Motor neuron (in vitro differentiated cells): ENCODE measurements around the gene ACOT13. TPM values are rescaled to one million over a fixed set of nuclear protein-coding genes. Genes with fewer than 3 reads are reported as not detected.
"Not testable (repeated sequence)": the region's sequence is repeated elsewhere in the genome, so short reads cannot be mapped to it uniquely, and the experiment has no call there.

Experiments used
- ATAC-seq, 8 experiments: fragments of 200-7000 bp; cut with Tn5 transposase; replicated peaks in 6 of 8; 2 replicates each; pipeline ENCODE4 v1.8.0; 2021; ENCODE audit warnings: mild to moderate bottlenecking in 8 of 8, moderate library complexity in 8 of 8
- H3K27ac ChIP-seq, 2 donors: fragments of 250-450 bp; sonication (Bioruptor Pico); 2 replicates each; pipeline ENCODE4 v1.9.0; 2021; ENCODE audit warnings: antibody characterized with exemption in 2 of 2, mild to moderate bottlenecking in 2 of 2, moderate library complexity in 1 of 2
- H3K4me1 ChIP-seq, 2 donors: fragments of 250-450 bp; sonication (Bioruptor Pico); replicated peaks in 1 of 2; 2 replicates each; pipeline ENCODE4 v1.6.1; 2021; ENCODE audit warnings: antibody characterized with exemption in 2 of 2, mild to moderate bottlenecking in 2 of 2, moderate library complexity in 1 of 2
- H3K4me3 ChIP-seq, 5 donors: fragments of 250-450 bp; sonication (Bioruptor Pico); 2 replicates each; pipeline ENCODE4 v1.9.0; 2021; ENCODE audit warnings: antibody characterized with exemption in 5 of 5, mild to moderate bottlenecking in 5 of 5, moderate library complexity in 4 of 5
- WGBS, 10 experiments: fragments of 450-650 bp; shearing (Covaris generic); methylation state at CpG; one replicate each; pipeline ENCODE4 v1.0.0; 2022; 5-methylcytosine and 5-hydroxymethylcytosine counted together
- in situ Hi-C, 9 experiments: fragments of 400-800 bp; cut with MboI; loops; one replicate each; pipeline ENCODE4 v1.15.0; 2021; ENCODE audit warnings: low sequenced_read_pairs in 9 of 9, low pct_unique_long_range_greater_than_20kb in 2 of 9; ENCODE audit not compliant: unreplicated experiment in 9 of 9
- total RNA-seq, 8 experiments: library from RNA; unstranded; fragments of 300-600 nt; gene quantifications; 2 replicates each; pipeline versions ENCODE4 v1.2.3 to v1.2.4, GENCODE V29; 2022

Gene ACOT13
- 10 to 100 TPM; 13.5 to 39.4 (median 18.2) TPM for total RNA-seq

DNA sequence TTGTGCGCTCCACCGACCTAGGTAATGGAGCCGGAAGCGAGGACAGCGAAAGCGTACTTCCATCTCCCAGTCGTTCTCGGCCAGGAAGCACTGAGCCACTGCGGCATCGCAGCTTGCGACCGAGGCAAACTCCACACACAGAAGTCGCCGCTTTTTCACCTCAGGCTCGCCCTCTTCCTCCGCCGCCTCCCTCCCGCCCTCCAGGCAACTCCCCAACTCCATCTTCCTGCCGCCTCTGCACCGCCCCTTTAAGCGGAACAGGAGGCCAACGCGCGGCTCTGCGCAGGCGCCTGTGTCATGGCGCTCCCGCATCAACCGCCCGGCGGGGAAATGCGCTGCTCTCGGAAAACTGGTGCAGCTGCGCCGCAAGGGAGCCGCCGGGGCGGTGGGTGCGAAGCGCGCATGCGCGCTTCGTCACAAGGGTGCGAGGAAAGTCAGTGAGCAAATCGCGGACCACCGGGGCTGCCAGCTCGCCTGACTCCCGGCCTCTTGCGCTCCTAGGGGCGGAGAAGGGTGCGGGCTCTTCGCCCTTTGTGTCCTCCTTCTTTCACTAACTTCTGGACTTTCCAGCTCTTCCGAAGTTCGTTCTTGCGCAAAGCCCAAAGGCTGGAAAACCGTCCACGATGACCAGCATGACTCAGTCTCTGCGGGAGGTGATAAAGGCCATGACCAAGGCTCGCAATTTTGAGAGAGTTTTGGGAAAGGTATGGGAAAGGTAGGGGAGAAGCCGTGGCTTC lies at the start of gene ACOT13, which contains the start of gene TDP2:
Gene ACOT13, plus strand, starts transcription at position 437 of the 737 bp plus-strand sequence. Its CDS starts 187 bp downstream, at position 624.
Gene TDP2, minus strand, starts transcription at position 259 of the 737 bp plus-strand sequence. Its CDS starts 37 bp downstream, at position 222.
- Histone ChIP-seq H3K4me1 (peaks cover 11 to 15% of the 10 kb centered on the region in 2 donors), H3K27ac (peak within 1 kb of the TSS; percentile 69), H3K4me3 (peak within 1 kb of the TSS; percentile 66 to 81 (median 76))
- peak; percentile 93 to 98 (median 98) for ATAC-seq
- in situ Hi-C loops = no loop called here
- 0 to 5% (median 1%) methylated on average over 5 to 36 of the region's 62 CpGs; no CpG with 5 or more reads in 2 of the 10 experiments for WGBS, 10 experiments

DNA sequence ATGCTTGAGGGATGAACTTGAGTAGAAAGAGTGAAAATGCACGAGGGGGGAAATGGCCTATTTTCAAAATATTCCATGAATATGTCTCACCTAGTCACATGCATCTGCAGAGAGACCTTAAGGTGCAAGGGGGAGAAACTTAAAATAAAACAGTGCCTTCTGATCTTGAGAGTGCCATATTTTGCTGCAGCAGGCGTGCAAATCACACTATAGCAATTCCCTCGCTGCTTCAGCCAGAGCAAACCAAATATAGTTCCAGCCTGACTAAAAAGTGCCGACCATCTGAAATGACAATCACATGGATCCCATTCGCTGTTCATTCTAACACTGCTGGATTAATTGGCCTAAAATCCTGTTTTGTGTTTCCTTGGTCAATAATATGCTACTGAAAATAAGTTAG lies 47.2 kb upstream of the ACOT13 start:
- in situ Hi-C loops = no loop called here
- H3K4me3 ChIP-seq = no peak overlapping the region
- WGBS, 10 experiments = 26 to 100% (median 95%) methylated on average over 1 to 5 of the region's 5 CpGs
- ATAC-seq = no peak
- H3K4me1 ChIP-seq = peaks cover 0 to 4% of the 10 kb centered on the region in 2 donors
- H3K27ac ChIP-seq = no peak overlapping the region

DNA sequence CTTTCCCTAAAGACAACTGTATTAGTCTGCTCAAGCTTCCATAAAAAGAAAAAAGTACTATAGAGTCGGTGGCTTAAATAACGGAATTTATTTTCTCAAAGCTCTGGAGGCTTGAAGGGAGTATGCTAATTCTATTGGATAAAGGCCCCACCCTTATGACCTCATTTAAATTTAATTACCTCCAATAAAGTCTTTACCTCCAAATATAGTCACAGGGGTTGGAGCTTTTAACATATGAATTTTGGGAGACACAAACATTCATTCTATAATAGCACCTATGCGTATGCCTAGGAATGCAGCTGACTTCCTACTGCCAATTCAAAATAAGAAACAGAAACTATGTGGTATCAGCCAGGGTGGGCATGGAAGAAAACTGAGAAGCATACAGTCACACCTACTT lies 46.2 kb upstream of the ACOT13 start:
- WGBS, 10 experiments = 36 to 100% (median 84%) methylated on average over 1 to 3 of the region's 3 CpGs
- in situ Hi-C loops = no loop called here
- no peaks in the 10 kb centered on the region for H3K4me1 ChIP-seq
- no peak overlapping the region for H3K27ac ChIP-seq
- ATAC-seq = peak in 3 of 8 experiments; percentile 54 to 79 (median 70)
- H3K4me3 ChIP-seq = no peak overlapping the region

DNA sequence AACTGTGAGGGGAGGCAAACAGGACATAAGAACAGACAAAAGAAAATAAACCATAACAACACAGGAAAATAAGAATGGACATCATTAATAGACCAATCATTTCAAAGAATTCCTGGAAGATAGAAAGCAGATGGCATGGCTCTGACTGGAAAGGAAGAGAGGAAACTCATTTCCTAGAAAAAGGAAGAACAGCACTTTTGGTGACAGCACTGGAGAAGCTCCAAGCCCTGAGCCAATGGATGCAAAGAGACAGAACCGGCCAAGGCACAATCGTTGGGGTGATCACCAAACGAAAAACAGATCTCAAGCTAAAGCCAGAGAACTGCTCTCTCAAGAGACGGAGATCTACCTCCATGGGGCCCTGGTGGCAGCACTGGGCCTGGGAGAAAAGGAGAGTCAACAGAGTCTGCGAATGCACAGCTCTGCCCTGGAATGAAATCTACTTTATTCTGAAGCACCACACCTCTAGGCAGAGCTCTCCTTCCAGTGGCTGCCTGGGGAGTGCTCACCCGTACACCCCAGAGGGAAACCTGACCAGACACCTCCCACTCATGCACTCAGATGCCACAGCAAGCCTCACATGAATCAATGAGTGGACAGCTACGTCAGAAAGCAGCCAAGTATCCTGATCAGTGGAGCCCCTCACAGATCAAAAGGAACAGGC lies 45.1 kb upstream of the ACOT13 start:
- in situ Hi-C loops = no loop called here
- no peak overlapping the region for H3K4me3 ChIP-seq
- peak in 2 of 8 experiments; percentile 75 to 82 for ATAC-seq
- 27 to 90% (median 74%) methylated on average over 1 to 6 of the region's 7 CpGs; no CpG with 5 or more reads in 3 of the 10 experiments for WGBS, 10 experiments
- H3K4me1 ChIP-seq = no peaks in the 10 kb centered on the region
- no peak overlapping the region for H3K27ac ChIP-seq

DNA sequence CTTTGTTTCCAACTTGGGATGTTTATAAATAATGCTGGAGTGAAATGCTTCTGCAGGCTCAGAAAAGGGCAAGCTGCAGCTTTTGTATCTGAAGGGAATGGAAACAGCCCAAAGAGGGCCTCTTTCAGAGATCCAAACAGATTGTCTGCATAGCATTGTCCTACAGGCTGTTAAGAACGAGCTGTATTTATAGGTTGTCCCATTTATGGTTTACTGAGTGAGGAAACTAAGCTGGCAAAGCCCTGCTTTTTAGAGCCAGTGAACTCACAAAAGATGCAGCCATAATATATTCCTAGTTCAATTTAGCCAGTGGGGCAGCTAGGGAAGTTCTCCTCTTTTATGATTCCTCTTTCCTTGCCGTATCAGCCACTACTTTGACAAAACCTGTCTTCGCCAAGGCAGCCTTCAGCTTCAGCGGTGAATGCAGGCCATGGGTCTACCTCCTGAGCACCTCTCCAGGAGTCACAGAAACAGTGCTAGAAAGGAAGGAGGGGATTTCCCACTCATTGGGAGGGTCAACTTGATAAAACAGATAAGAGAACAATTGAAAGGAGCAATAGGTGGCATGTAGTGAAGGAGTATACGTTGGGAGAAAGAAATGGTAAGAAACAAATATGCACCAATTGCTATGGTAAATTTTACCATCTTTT lies 35.9 kb upstream of the ACOT13 start:
- H3K4me3 ChIP-seq = no peak overlapping the region
- 0 to 53% (median 28%) methylated on average over 1 to 5 of the region's 5 CpGs for WGBS, 10 experiments
- peak in 5 of 8 experiments; percentile 53 to 67 (median 64) for ATAC-seq
- H3K27ac ChIP-seq = no peak overlapping the region
- in situ Hi-C loops = no loop called here
- H3K4me1 ChIP-seq = peaks cover 8 to 10% of the 10 kb centered on the region in 2 donors

DNA sequence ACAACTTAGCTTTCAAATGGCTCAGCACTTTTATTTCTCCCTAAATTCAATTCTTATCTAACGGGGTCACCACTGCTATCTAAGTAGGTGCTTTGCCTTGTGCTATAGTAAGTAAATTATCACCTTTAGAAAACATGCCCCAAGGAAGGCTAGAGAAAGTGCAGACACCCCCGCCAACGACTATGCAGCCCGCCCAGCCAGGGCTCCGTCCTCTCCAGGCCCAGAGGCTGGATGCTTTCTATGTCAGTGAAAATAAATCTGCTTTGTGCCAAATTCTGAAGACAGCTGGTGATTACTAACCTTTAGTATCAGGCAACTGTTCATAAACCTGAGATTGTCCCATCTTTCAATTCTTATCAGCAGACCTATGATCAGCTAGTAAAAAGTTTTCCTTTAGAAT lies 35.2 kb upstream of the ACOT13 start:
- WGBS, 10 experiments = 0 to 63% (median 18%) methylated on average over 1 to 5 of the region's 5 CpGs; no CpG with 5 or more reads in 4 of the 10 experiments
- Histone ChIP-seq H3K4me3 (no peak overlapping the region), H3K4me1 (peaks cover 8 to 10% of the 10 kb centered on the region in 2 donors), H3K27ac (no peak overlapping the region)
- ATAC-seq = peak in 1 of 8 experiments; percentile 9
- in situ Hi-C loops = no loop called here

DNA sequence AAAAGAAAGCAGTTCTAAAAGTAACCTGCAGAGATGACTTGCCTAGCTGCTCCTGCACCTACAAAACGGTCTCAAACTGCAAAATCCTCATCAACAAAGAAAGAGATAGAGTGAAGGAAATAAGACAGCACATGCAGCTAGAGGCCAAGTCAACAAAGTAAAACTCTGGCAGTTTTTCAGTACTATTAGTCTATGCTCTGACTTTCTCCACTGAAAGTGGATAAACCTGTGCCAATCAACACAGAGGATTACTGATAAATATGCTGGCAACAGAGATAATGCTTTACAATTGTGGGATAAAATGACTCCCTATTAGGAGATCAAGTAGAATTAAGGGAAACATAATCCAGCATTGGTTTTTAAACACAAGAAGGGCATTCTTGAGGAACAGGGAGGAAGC lies 34.3 kb upstream of the ACOT13 start:
- ATAC-seq = no peak

DNA sequence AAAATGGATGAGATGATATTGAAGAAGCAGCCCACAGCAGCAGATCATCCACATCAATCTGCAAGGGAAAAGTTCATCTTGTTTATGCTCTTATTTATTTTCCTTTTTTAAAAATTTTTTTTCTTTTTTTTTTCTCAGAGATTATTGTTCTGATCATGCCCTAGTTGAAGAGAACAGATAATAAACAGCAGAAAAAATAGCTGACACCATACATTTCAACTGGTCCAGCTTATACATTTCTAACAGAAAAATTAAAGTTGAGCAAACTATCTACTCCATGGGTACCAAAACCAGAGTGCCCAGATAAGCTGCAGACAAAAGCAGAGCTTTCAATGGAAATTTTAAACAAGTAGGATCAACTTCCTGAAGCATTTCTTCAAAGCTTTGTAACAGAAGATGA lies 30.2 kb upstream of the ACOT13 start:
- no peak overlapping the region for H3K4me3 ChIP-seq
- no peak overlapping the region for H3K27ac ChIP-seq
- ATAC-seq = no peak
- H3K4me1 ChIP-seq = peaks cover under 1% of the 10 kb centered on the region in 2 donors
- in situ Hi-C loops = no loop called here

More for the DNA sequence above, 34.3 kb upstream of the ACOT13 start:
- 0 to 67% (median 10%) methylated on average over 1 of the region's 1 CpG; no CpG with 5 or more reads in 4 of the 10 experiments for WGBS, 10 experiments
- no peak overlapping the region for H3K4me3 ChIP-seq
- in situ Hi-C loops = no loop called here
- no peak overlapping the region for H3K27ac ChIP-seq
- peaks cover 8 to 10% of the 10 kb centered on the region in 2 donors for H3K4me1 ChIP-seq

DNA sequence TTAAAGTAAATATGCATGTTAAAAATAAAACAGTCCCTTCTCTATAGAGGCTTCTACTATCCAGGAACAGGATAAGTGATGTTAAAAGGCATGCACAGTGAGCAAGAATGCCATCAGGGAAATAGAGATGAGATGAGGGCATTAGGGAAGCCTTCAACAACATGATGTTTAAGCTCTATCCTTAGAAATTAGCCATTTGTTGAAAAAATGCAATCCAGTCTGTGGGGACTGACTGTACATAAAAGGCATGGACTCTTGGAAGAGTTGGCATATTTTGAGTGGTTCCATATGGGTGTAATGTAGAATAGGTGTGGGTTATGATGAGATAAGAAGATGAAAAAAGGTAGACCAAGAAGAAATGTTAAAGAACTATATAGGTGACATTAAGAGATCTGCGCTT lies 26.7 kb upstream of the ACOT13 start:
- in situ Hi-C loops = no loop called here
- WGBS, 10 experiments = 43 to 100% (median 100%) methylated on average over 1 of the region's 1 CpG; no CpG with 5 or more reads in 3 of the 10 experiments
- peaks cover under 1 to 2% of the 10 kb centered on the region in 2 donors for H3K4me1 ChIP-seq
- H3K4me3 ChIP-seq = no peak overlapping the region
- no peak for ATAC-seq
- H3K27ac ChIP-seq = no peak overlapping the region

DNA sequence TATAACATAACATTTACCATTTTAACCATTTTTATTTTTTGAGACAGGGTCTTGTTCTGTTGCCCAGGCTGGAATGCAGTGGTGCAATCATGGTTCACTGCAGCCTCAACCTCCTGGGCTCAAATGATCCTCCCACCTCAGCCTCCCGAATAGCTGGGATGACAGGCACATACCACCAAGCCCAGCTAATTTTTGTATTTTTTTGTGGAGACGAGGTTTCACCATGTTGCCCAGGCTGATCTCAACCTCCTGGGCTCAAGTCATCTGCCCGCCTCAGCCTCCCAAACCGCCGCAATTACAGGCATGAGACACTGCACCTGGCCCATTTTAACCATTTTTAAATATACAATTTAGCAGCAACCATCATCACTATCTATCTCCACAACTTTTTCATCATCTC lies 26.2 kb upstream of the ACOT13 start:
- WGBS, 10 experiments = 41 to 100% (median 84%) methylated on average over 1 to 5 of the region's 5 CpGs; no CpG with 5 or more reads in 2 of the 10 experiments
- in situ Hi-C loops, ATAC-seq: not testable (repeated sequence)

DNA sequence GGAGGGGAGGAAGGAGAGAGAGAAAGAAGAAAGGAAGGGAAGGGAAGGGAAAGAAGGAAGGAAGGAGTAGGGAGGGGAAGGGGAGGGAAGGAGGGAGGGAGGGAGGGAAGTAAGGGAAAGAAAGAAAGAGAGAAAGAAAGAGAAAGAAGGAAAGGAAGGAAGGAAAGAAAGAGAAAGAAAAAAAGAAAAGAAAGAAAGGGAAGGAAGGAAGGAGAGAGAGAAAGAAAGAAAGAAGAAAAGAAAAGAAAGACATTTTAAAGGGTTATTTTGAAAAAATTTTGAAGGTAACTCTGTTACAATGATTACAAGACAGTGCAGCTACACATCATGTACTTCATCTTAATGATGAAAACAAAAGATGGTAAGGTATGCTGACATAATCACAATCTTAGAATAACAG lies 24.8 kb upstream of the ACOT13 start:
- H3K4me3 ChIP-seq = no peak overlapping the region
- H3K4me1 ChIP-seq = peaks cover 4% of the 10 kb centered on the region in 2 donors
- ATAC-seq = no peak
- in situ Hi-C loops = no loop called here
- H3K27ac ChIP-seq = no peak overlapping the region

More for the DNA sequence above, 26.2 kb upstream of the ACOT13 start:
- not testable (repeated sequence) for H3K4me1 ChIP-seq, H3K27ac ChIP-seq, H3K4me3 ChIP-seq

DNA sequence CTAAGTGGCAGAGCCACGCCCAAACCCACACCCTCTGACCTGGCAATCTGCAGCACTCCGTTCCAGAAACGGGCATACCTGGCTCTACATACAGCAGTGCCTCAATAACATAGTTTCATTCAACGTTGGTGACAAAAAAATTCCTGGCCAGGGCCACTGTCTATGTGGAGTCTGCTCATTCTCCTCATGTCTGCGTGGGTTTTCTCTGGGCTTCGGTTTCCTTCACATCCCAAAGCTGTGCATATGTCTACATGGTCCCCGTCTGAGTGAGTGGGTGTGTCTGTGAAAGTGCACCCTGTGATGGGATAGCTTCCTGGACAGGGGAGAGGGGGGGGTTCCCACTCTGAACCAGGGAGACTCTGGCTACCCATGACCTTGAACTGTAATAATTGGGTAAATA lies 23.0 kb upstream of the ACOT13 start:
- in situ Hi-C loops = no loop called here
- no peak overlapping the region for H3K27ac ChIP-seq
- H3K4me3 ChIP-seq = no peak overlapping the region
- H3K4me1 ChIP-seq = peaks cover 4% of the 10 kb centered on the region in 2 donors
- 20 to 78% (median 52%) methylated on average over 1 to 7 of the region's 7 CpGs; no CpG with 5 or more reads in 4 of the 10 experiments for WGBS, 10 experiments
- ATAC-seq = no peak

DNA sequence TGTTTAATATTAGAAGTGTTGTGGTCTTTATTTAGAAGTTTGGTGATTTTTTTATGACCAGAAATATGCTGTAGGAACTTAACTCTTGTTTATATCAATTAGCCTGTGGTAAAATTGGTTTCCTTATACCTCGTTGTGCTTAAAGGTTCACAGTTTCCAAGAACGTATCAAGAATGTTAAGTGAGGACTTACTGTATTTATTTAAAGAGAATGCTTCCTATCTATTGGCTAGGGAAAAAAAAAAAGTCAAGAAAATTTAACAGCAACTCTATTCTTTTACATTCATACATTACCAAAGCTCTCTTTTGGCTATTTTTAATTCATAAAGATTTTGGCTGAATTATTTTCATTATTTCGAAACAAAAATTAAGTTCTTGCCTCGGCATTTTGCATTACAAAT lies 22.5 kb upstream of the ACOT13 start:
- in situ Hi-C loops = no loop called here
- ATAC-seq = no peak
- Histone ChIP-seq H3K27ac (no peak overlapping the region), H3K4me1 (peaks cover 4% of the 10 kb centered on the region in 2 donors), H3K4me3 (no peak overlapping the region)
- WGBS, 10 experiments = 31 to 80% (median 60%) methylated on average over 1 to 4 of the region's 4 CpGs
